HepG2 (cell line): ENCODE measurements around the gene S1PR2. TPM values are rescaled to one million over a fixed set of nuclear protein-coding genes. Genes with fewer than 3 reads are reported as not detected.

Source experiments
- BRD4 ChIP-seq: sonication (generic); formaldehyde crosslinking; IDR thresholded peaks from 2 replicates; pipeline ENCODE4 v1.4.0; 2020; ENCODE audit warnings: missing genetic modification reagents
- DRAP1 ChIP-seq: IDR thresholded peaks from 2 replicates; pipeline ENCODE4 v1.6.1; 2016; ENCODE audit warnings: missing genetic modification reagents, missing compliant biosample characterization
- GATAD2A ChIP-seq: IDR thresholded peaks from 2 replicates; pipeline ENCODE4 v1.6.1; 2016
- IRF2 ChIP-seq: IDR thresholded peaks from 2 replicates; pipeline ENCODE4 v1.6.1; 2018; ENCODE audit warnings: missing genetic modification reagents, missing compliant biosample characterization
- NBN ChIP-seq: fragments of 450-650 bp; conservative IDR thresholded peaks from 2 replicates; pipeline ENCODE4 v1.6.1; 2017
- RCOR2 ChIP-seq: IDR thresholded peaks from 2 replicates; pipeline ENCODE4 v1.6.1; 2016; ENCODE audit warnings: missing biosample characterization, missing genetic modification reagents
- RNF219 ChIP-seq: sonication (generic); formaldehyde crosslinking; IDR thresholded peaks from 2 replicates; pipeline ENCODE4 v1.5.0; 2020; ENCODE audit warnings: mild to moderate bottlenecking, missing genetic modification reagents
- SCMH1 ChIP-seq: sonication (generic); formaldehyde crosslinking; IDR thresholded peaks from 2 replicates; pipeline ENCODE4 v1.9.0; 2021; ENCODE audit warnings: missing genetic modification reagents, mild to moderate bottlenecking, borderline replicate concordance
- STAT5B ChIP-seq: sonication (generic); formaldehyde crosslinking; IDR thresholded peaks from 2 replicates; pipeline ENCODE4 v1.4.0; 2020; ENCODE audit warnings: missing genetic modification reagents
- THAP7 ChIP-seq: sonication (generic); formaldehyde crosslinking; IDR thresholded peaks from 2 replicates; pipeline ENCODE4 v1.8.1; 2023; ENCODE audit warnings: mild to moderate bottlenecking, missing genetic modification reagents
- ZFP90 ChIP-seq: sonication (generic); formaldehyde crosslinking; IDR thresholded peaks from 2 replicates; pipeline ENCODE4 v1.8.0; 2022; ENCODE audit warnings: missing genetic modification reagents, mild to moderate bottlenecking, inconsistent platforms, borderline replicate concordance
- ZNF124 ChIP-seq: sonication (generic); formaldehyde crosslinking; IDR thresholded peaks from 2 replicates; pipeline ENCODE4 v1.4.0; 2020; ENCODE audit warnings: missing genetic modification reagents
- ZNF17 ChIP-seq: sonication (generic); formaldehyde crosslinking; IDR thresholded peaks from 2 replicates; pipeline ENCODE4 v1.5.0; 2020; ENCODE audit warnings: mild to moderate bottlenecking, missing genetic modification reagents
- ZNF235 ChIP-seq: sonication (generic); formaldehyde crosslinking; IDR thresholded peaks from 2 replicates; pipeline ENCODE4 v1.8.1; 2023; ENCODE audit warnings: mild to moderate bottlenecking, missing genetic modification reagents, borderline replicate concordance
- ZNF343 ChIP-seq: sonication (generic); formaldehyde crosslinking; IDR thresholded peaks from 2 replicates; pipeline ENCODE4 v1.4.0; 2020; ENCODE audit warnings: mild to moderate bottlenecking, missing genetic modification reagents
- ZNF570 ChIP-seq: sonication (generic); formaldehyde crosslinking; IDR thresholded peaks from 2 replicates; pipeline ENCODE4 v1.4.0; 2020; ENCODE audit warnings: mild to moderate bottlenecking, missing genetic modification reagents, borderline replicate concordance
- ZNF574 ChIP-seq: sonication (generic); formaldehyde crosslinking; IDR thresholded peaks from 2 replicates; pipeline ENCODE4 v1.4.0; 2020; ENCODE audit warnings: missing genetic modification reagents
- ZNF687 ChIP-seq: sonication (generic); formaldehyde crosslinking; IDR thresholded peaks from 2 replicates; pipeline ENCODE4 v1.5.1; 2020; ENCODE audit warnings: mild to moderate bottlenecking, missing genetic modification reagents, moderate library complexity
- ZNF770 ChIP-seq: sonication (generic); formaldehyde crosslinking; IDR thresholded peaks from 2 replicates; pipeline ENCODE4 v1.5.0; 2020; ENCODE audit warnings: mild to moderate bottlenecking, missing genetic modification reagents
- polyA plus RNA-seq, 8 experiments: library from polyadenylated mRNA; depleted of rRNA in 3 of 8; stranded (reverse) in 7 of 8; unstranded in 1 of 8; fragments of >200 nt; fragmentation: Illumina TruSeq in 4 of 8; extraction: Trizol in 4 of 8; gene quantifications; 2 replicates each; pipeline versions ENCODE4 v1.2.1 to v1.2.3, GENCODE V29; 2011 to 2016; ENCODE audit warnings: low read depth in 4 of 8, missing spikeins in 1 of 8, mixed read lengths in 1 of 8; ENCODE audit not compliant: insufficient read depth in 1 of 8
- total RNA-seq, 5 experiments: library from RNA; depleted of rRNA; stranded (reverse); fragments of >200 nt; fragmentation: Illumina TruSeq; extraction: Trizol; gene quantifications; 2 replicates each; pipeline ENCODE4 v1.2.3, GENCODE V29; 2016; ENCODE audit warnings: low read depth in 1 of 5

S1PR2 gene
- total and polyA plus RNA-seq, 2 of the 13 experiments (the other 11 are each of a cell fraction or from before 2014, with no cell fraction given) = 0.91 to 1.3 TPM

- TF ChIP-seq DRAP1 (CRISPR knock-in tag) (no peak), ZNF574 (CRISPR knock-in tag) (no peak), RCOR2 (no peak), ZNF235 (CRISPR knock-in tag) (no peak), ZNF770 (CRISPR knock-in tag) (no peak), RNF219 (CRISPR knock-in tag) (no peak), GATAD2A (CRISPR knock-in tag) (no peak), SCMH1 (CRISPR knock-in tag) (no peak), STAT5B (CRISPR knock-in tag) (no peak), ZNF570 (CRISPR knock-in tag) (no peak), ZFP90 (CRISPR knock-in tag) (no peak), ZNF343 (CRISPR knock-in tag) (no peak), ZNF124 (CRISPR knock-in tag) (no peak), NBN (no peak), BRD4 (no peak), ZNF17 (CRISPR knock-in tag) (no peak), IRF2 (CRISPR knock-in tag) (no peak), ZNF687 (CRISPR knock-in tag) (peak; percentile 15; the same call in 1 of the 2 replicates), THAP7 (no peak)
Observed at GRCh38 chr19:10243606-10244005, 12.5 kb upstream of the S1PR2 start (continued).
